HepG2 (cell line): Measurements from ENCODE around the gene TLN1. TPM values are rescaled to one million over a fixed set of nuclear protein-coding genes. Genes with fewer than 3 reads are reported as not detected.

Source experiments
- DR1 ChIP-seq: sonication (generic); formaldehyde crosslinking; IDR thresholded peaks from 2 replicates; pipeline ENCODE4 v1.8.0; 2021; ENCODE audit warnings: mild to moderate bottlenecking, missing genetic modification reagents, inconsistent platforms
- FOXK2 ChIP-seq: fragments of 450-650 bp; IDR thresholded peaks from 2 replicates; pipeline ENCODE4 v1.6.1; 2016
- HMG20A ChIP-seq: IDR thresholded peaks from 2 replicates; pipeline ENCODE4 v1.6.1; 2016; ENCODE audit warnings: borderline replicate concordance
- KLF13 ChIP-seq: sonication (generic); formaldehyde crosslinking; IDR thresholded peaks from 2 replicates; pipeline ENCODE4 v1.4.0; 2020; ENCODE audit warnings: mild to moderate bottlenecking, missing genetic modification reagents
- MATR3 ChIP-seq: sonication (generic); formaldehyde crosslinking; IDR thresholded peaks from 2 replicates; pipeline ENCODE4 v1.4.0; 2020; ENCODE audit warnings: missing genetic modification reagents
- NR2F1 ChIP-seq, 2 experiments: fragments of 450-650 bp in 1 of 2; formaldehyde crosslinking in 1 of 2; IDR thresholded peaks; 2 replicates each; pipeline versions ENCODE4 v1.5.0 to v1.6.1; 2016 to 2020; ENCODE audit warnings: mild to moderate bottlenecking in 1 of 2, missing compliant biosample characterization in 1 of 2, missing genetic modification reagents in 1 of 2, moderate library complexity in 1 of 2
- RFX3 ChIP-seq: IDR thresholded peaks from 2 replicates; pipeline ENCODE4 v1.6.1; 2016; ENCODE audit warnings: missing biosample characterization, missing genetic modification reagents
- RXRA ChIP-seq: sonication (generic); formaldehyde crosslinking; IDR thresholded peaks from 2 replicates; pipeline ENCODE4 v1.5.1; 2020; ENCODE audit warnings: missing genetic modification reagents
- SALL2 ChIP-seq: sonication (generic); formaldehyde crosslinking; IDR thresholded peaks from 2 replicates; pipeline ENCODE4 v1.8.1; 2023; ENCODE audit warnings: mild to moderate bottlenecking, missing genetic modification reagents, inconsistent platforms
- SOX13 ChIP-seq, 3 experiments: fragments of 450-650 bp in 1 of 3; sonication (generic) in 1 of 3; formaldehyde crosslinking in 1 of 3; IDR thresholded peaks in 2 of 3; conservative IDR thresholded peaks in 1 of 3; 2 replicates each; pipeline versions ENCODE4 v1.5.0 to v1.6.1; 2016 to 2020; ENCODE audit warnings: antibody characterized with exemption in 1 of 3, mild to moderate bottlenecking in 1 of 3, missing compliant biosample characterization in 1 of 3, missing genetic modification reagents in 1 of 3, moderate library complexity in 1 of 3
- SP1 ChIP-seq, 2 experiments: fragments of 450-650 bp in 1 of 2; sonication (generic) in 1 of 2; formaldehyde crosslinking in 1 of 2; IDR thresholded peaks; 2 replicates each; pipeline versions ENCODE4 v1.4.0 to v1.6.1; 2016 to 2020; ENCODE audit warnings: missing genetic modification reagents in 1 of 2
- SP140L ChIP-seq: sonication (generic); formaldehyde crosslinking; IDR thresholded peaks from 2 replicates; pipeline ENCODE4 v1.4.0; 2020; ENCODE audit warnings: missing genetic modification reagents, borderline replicate concordance
- SRSF1 ChIP-seq: fragments of 200-400 bp; formaldehyde crosslinking; optimal IDR thresholded peaks from 2 replicates; pipeline ENCODE3; 2017; ENCODE audit warnings: mild to moderate bottlenecking, low read depth, low read length, moderate library complexity
- STAT5B ChIP-seq: sonication (generic); formaldehyde crosslinking; IDR thresholded peaks from 2 replicates; pipeline ENCODE4 v1.4.0; 2020; ENCODE audit warnings: missing genetic modification reagents
- YEATS2 ChIP-seq: sonication (generic); formaldehyde crosslinking; IDR thresholded peaks from 2 replicates; pipeline ENCODE4 v1.4.0; 2020; ENCODE audit warnings: missing genetic modification reagents, borderline replicate concordance
- ZKSCAN8 ChIP-seq: IDR thresholded peaks from 2 replicates; pipeline ENCODE4 v1.6.1; 2016; ENCODE audit warnings: borderline replicate concordance, missing genetic modification reagents, missing compliant biosample characterization
- ZNF160 ChIP-seq: sonication (generic); formaldehyde crosslinking; IDR thresholded peaks from 2 replicates; pipeline ENCODE4 v1.8.0; 2022; ENCODE audit warnings: mild to moderate bottlenecking, inconsistent platforms, missing genetic modification reagents
- ZNF207 ChIP-seq: fragments of 450-650 bp; IDR thresholded peaks from 2 replicates; pipeline ENCODE4 v1.6.1; 2016; ENCODE audit warnings: antibody characterized with exemption, borderline replicate concordance
- ZNF253 ChIP-seq: sonication (generic); formaldehyde crosslinking; IDR thresholded peaks from 2 replicates; pipeline ENCODE4 v1.8.0; 2022; ENCODE audit warnings: mild to moderate bottlenecking, missing genetic modification reagents, borderline replicate concordance
- ZNF337 ChIP-seq: sonication (generic); formaldehyde crosslinking; IDR thresholded peaks from 2 replicates; pipeline ENCODE4 v1.5.1; 2020; ENCODE audit warnings: missing genetic modification reagents, low read depth, mild to moderate bottlenecking, borderline replicate concordance
- ZNF570 ChIP-seq: sonication (generic); formaldehyde crosslinking; IDR thresholded peaks from 2 replicates; pipeline ENCODE4 v1.4.0; 2020; ENCODE audit warnings: mild to moderate bottlenecking, missing genetic modification reagents, borderline replicate concordance
- ZNF598 ChIP-seq: sonication (generic); formaldehyde crosslinking; IDR thresholded peaks from 2 replicates; pipeline ENCODE4 v1.5.1; 2020; ENCODE audit warnings: mild to moderate bottlenecking, missing genetic modification reagents, borderline replicate concordance
- ZSCAN31 ChIP-seq: sonication (generic); formaldehyde crosslinking; IDR thresholded peaks from 2 replicates; pipeline ENCODE4 v1.5.0; 2020; ENCODE audit warnings: low read depth, mild to moderate bottlenecking, missing genetic modification reagents
- polyA plus RNA-seq, 8 experiments: library from polyadenylated mRNA; depleted of rRNA in 3 of 8; stranded (reverse) in 7 of 8; unstranded in 1 of 8; fragments of >200 nt; fragmentation: Illumina TruSeq in 4 of 8; extraction: Trizol in 4 of 8; gene quantifications; 2 replicates each; pipeline versions ENCODE4 v1.2.1 to v1.2.3, GENCODE V29; 2011 to 2016; ENCODE audit warnings: low read depth in 4 of 8, missing spikeins in 1 of 8, mixed read lengths in 1 of 8; ENCODE audit not compliant: insufficient read depth in 1 of 8
- total RNA-seq, 5 experiments: library from RNA; depleted of rRNA; stranded (reverse); fragments of >200 nt; fragmentation: Illumina TruSeq; extraction: Trizol; gene quantifications; 2 replicates each; pipeline ENCODE4 v1.2.3, GENCODE V29; 2016; ENCODE audit warnings: low read depth in 1 of 5
- TF ChIP-seq, protein P1 (sequence below): IDR thresholded peaks from 2 replicates; pipeline ENCODE4 v1.6.1; 2016; ENCODE audit warnings: mild to moderate bottlenecking
- TF ChIP-seq, protein P2 (sequence below): sonication (generic); formaldehyde crosslinking; IDR thresholded peaks from 2 replicates; pipeline ENCODE4 v1.5.0; 2020; ENCODE audit warnings: mild to moderate bottlenecking, missing genetic modification reagents
- TF ChIP-seq, protein P3 (sequence below): sonication (generic); formaldehyde crosslinking; conservative IDR thresholded peaks from 2 replicates; pipeline ENCODE4 v1.8.1; 2023; ENCODE audit warnings: missing genetic modification reagents
- TF ChIP-seq, protein P4 (sequence below): sonication (generic); formaldehyde crosslinking; IDR thresholded peaks from 2 replicates; pipeline ENCODE4 v1.4.0; 2020; ENCODE audit warnings: missing genetic modification reagents

TLN1 gene
- total and polyA plus RNA-seq, 2 of the 13 experiments (the other 11 are each of a cell fraction or from before 2014, with no cell fraction given): 35.2 to 51.8 TPM

DNA sequence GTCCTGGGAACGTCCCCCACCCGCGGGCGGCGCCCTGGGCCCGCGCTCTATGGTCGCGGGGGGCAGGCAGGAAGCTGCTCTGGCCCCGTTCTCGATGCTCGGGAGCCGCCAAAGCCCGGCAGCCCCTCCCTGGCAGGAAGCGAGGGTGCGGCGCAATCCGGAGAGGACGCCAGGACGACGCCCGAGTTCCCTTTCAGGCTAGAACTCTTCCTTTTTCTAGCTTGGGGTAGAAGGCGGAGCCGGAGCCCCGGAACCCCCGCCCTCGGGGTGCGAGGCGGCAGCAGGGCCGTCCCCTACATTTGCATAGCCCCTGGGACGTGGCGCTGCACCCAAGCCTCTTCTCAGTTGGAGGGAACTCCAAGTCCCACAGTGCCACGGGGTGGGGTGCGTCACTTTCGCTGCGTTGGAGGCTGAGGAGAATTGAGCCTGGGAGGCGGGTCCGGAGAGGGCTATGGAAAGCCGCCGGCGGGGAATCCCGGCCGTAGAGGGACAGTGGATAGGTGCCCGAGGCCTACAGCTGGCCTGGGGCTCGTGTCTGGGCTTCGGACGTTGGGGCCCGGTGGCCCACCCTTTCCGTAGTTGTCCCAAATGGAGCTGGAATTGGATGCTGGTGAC lies at the start of gene TLN1, which contains the start of gene CREB3 (continued):
- TF ChIP-seq ZNF207 (no peak), ZSCAN31 (CRISPR knock-in tag) (peak; percentile 84), SP140L (CRISPR knock-in tag) (no peak), ZKSCAN8 (CRISPR knock-in tag) (peak; percentile 65; the same call in 1 of the 2 replicates), ZNF570 (CRISPR knock-in tag) (no peak), YEATS2 (CRISPR knock-in tag) (peak; percentile 90), ZNF253 (no peak), SOX13 (IDR thresholded peaks at IDR 0.05) (no peak), SOX13 (CRISPR knock-in tag; conservative IDR thresholded peaks at IDR 0.05 in 1 of 2, IDR thresholded peaks at IDR 0.05 in 1 of 2) (peak in 1 of 2 experiments; percentile 28; a peak in 2 of 4 replicates), ZNF337 (no peak), MATR3 (no peak), ZNF598 (CRISPR knock-in tag) (0 out of 2 replicates have a peak, but pooled peaks have one; percentile 59), SRSF1 (peak; percentile 74), SALL2 (CRISPR knock-in tag) (peak; percentile 97), RFX3 (CRISPR knock-in tag) (no peak), STAT5B (CRISPR knock-in tag) (no peak), RXRA (CRISPR knock-in tag) (peak; percentile 32), DR1 (CRISPR knock-in tag) (peak; percentile 88), KLF13 (CRISPR knock-in tag) (no peak), ZNF160 (CRISPR knock-in tag) (0 out of 2 replicates have a peak, but pooled peaks have one; percentile 49), HMG20A (CRISPR knock-in tag) (no peak), FOXK2 (no peak), NR2F1 (CRISPR knock-in tag; IDR thresholded peaks at IDR 0.05) (peak in 1 of 2 experiments; percentile 16; a peak in 1 of 4 replicates), SP1 (IDR thresholded peaks at IDR 0.05) (no peak), SP1 (CRISPR knock-in tag; IDR thresholded peaks at IDR 0.05) (no peak; the same call in 1 of the 2 replicates)
- TF ChIP-seq, protein P1, sequence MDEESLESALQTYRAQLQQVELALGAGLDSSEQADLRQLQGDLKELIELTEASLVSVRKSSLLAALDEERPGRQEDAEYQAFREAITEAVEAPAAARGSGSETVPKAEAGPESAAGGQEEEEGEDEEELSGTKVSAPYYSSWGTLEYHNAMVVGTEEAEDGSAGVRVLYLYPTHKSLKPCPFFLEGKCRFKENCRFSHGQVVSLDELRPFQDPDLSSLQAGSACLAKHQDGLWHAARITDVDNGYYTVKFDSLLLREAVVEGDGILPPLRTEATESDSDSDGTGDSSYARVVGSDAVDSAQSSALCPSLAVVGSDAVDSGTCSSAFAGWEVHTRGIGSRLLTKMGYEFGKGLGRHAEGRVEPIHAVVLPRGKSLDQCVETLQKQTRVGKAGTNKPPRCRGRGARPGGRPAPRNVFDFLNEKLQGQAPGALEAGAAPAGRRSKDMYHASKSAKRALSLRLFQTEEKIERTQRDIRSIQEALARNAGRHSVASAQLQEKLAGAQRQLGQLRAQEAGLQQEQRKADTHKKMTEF (CRISPR knock-in tag): peak; percentile 91
- TF ChIP-seq, protein P2, sequence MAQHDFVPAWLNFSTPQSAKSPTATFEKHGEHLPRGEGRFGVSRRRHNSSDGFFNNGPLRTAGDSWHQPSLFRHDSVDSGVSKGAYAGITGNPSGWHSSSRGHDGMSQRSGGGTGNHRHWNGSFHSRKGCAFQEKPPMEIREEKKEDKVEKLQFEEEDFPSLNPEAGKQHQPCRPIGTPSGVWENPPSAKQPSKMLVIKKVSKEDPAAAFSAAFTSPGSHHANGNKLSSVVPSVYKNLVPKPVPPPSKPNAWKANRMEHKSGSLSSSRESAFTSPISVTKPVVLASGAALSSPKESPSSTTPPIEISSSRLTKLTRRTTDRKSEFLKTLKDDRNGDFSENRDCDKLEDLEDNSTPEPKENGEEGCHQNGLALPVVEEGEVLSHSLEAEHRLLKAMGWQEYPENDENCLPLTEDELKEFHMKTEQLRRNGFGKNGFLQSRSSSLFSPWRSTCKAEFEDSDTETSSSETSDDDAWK (CRISPR knock-in tag): no peak
- TF ChIP-seq, protein P3, sequence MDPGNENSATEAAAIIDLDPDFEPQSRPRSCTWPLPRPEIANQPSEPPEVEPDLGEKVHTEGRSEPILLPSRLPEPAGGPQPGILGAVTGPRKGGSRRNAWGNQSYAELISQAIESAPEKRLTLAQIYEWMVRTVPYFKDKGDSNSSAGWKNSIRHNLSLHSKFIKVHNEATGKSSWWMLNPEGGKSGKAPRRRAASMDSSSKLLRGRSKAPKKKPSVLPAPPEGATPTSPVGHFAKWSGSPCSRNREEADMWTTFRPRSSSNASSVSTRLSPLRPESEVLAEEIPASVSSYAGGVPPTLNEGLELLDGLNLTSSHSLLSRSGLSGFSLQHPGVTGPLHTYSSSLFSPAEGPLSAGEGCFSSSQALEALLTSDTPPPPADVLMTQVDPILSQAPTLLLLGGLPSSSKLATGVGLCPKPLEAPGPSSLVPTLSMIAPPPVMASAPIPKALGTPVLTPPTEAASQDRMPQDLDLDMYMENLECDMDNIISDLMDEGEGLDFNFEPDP (CRISPR knock-in tag): no peak
- TF ChIP-seq, protein P4, sequence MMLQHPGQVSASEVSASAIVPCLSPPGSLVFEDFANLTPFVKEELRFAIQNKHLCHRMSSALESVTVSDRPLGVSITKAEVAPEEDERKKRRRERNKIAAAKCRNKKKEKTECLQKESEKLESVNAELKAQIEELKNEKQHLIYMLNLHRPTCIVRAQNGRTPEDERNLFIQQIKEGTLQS (CRISPR knock-in tag): no peak; the same call in 1 of the 2 replicates
